Neutrophil (primary cell): ENCODE results near the gene PTGIS.

Source experiments
- H3K27ac ChIP-seq: fragments of 200-600 bp; sonication (generic); 2 replicates; pipeline ENCODE4 v1.5.1; 2016; ENCODE audit warnings: mild to moderate bottlenecking, moderate library complexity
- H3K27me3 ChIP-seq: fragments of 200-600 bp; sonication (generic); 2 replicates; pipeline ENCODE4 v1.6.0; 2016; ENCODE audit warnings: mild to moderate bottlenecking
- H3K36me3 ChIP-seq: fragments of 200-600 bp; sonication (generic); 2 replicates; pipeline ENCODE4 v1.5.1; 2017
- H3K4me1 ChIP-seq, 2 experiments: fragments of 200-600 bp in 1 of 2; sonication (generic) in 1 of 2; 1 replicate in 1 of 2; 2 replicates in 1 of 2; pipeline versions ENCODE4 v1.5.1 to v1.6.1; 2013 to 2016; ENCODE audit warnings: low read depth in 1 of 2, low read length in 1 of 2, mild to moderate bottlenecking in 1 of 2, moderate library complexity in 1 of 2; ENCODE audit not compliant: control insufficient read depth in 1 of 2, insufficient read depth in 1 of 2
- H3K4me3 ChIP-seq, 2 experiments: fragments of 200-600 bp in 1 of 2; sonication (generic) in 1 of 2; 1 replicate in 1 of 2; 2 replicates in 1 of 2; pipeline ENCODE4 v1.5.1; 2013 to 2016; ENCODE audit warnings: low read depth in 1 of 2, low read length in 1 of 2, mild to moderate bottlenecking in 1 of 2, moderate library complexity in 1 of 2
- H3K9me3 ChIP-seq: fragments of 200-600 bp; sonication (generic); 2 replicates; pipeline ENCODE4 v1.5.1; 2016
- CTCF ChIP-seq: fragments of 200-600 bp; sonication (generic); IDR thresholded peaks from 2 replicates; pipeline ENCODE4 v1.5.1; 2016; ENCODE audit warnings: antibody characterized with exemption

Gene PTGIS

GRCh38 chr20:49560186-49560585 is 7.8 kb downstream of the PTGIS start:
- no peaks in the 10 kb centered on the region for H3K36me3 ChIP-seq
- no peak overlapping the region for H3K4me3 ChIP-seq
- H3K9me3 ChIP-seq, result no peaks in the 10 kb centered on the region
- TF ChIP-seq CTCF, result no peak
- no peaks in the 10 kb centered on the region for H3K4me1 ChIP-seq
- H3K27me3 ChIP-seq, result peaks cover 88% of the 10 kb centered on the region
- no peak overlapping the region for H3K27ac ChIP-seq

- Histone ChIP-seq H3K27me3 (peaks cover 88% of the 10 kb centered on the region), H3K4me3 (no peak overlapping the region), H3K4me1 (no peaks in the 10 kb centered on the region), H3K9me3 (no peaks in the 10 kb centered on the region), H3K27ac (no peak overlapping the region), H3K36me3 (no peaks in the 10 kb centered on the region)
- no peak for TF ChIP-seq CTCF
Measured at GRCh38 chr20:49559411-49560081, 8.4 kb downstream of the PTGIS start.

GRCh38 chr20:49558826-49559225 is 9.1 kb downstream of the PTGIS start:
- TF ChIP-seq CTCF, result no peak
- Histone ChIP-seq H3K4me1 (no peaks in the 10 kb centered on the region), H3K9me3 (no peaks in the 10 kb centered on the region), H3K36me3 (no peaks in the 10 kb centered on the region), H3K27ac (no peak overlapping the region), H3K27me3 (peaks cover 88% of the 10 kb centered on the region), H3K4me3 (no peak overlapping the region)

DNA sequence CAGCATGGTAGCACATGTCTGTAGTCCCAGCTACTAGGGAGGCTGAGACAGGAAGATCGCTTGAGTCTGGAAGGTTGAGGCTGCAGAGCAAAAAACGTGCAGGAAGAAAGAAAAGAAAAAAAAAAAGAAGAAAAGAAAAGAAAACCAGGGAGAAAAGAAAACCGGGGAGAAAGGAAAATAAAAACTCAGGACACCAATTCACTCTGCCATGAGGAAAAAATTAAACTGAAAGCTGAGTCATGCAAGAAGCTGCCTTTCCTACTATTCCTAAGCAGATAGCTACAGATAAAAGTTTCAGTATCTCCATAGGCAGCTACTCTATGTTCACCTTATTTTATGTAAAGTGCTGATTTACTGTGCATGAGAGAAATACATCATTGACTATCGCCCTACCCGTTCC is 10.5 kb downstream of the PTGIS start:
- peaks cover 87% of the 10 kb centered on the region for H3K27me3 ChIP-seq
- H3K9me3 ChIP-seq, result no peaks in the 10 kb centered on the region
- H3K36me3 ChIP-seq, result no peaks in the 10 kb centered on the region
- no peak for TF ChIP-seq CTCF
- H3K4me3 ChIP-seq, result no peak overlapping the region
- H3K4me1 ChIP-seq, result no peaks in the 10 kb centered on the region
- H3K27ac ChIP-seq, result no peak overlapping the region

DNA sequence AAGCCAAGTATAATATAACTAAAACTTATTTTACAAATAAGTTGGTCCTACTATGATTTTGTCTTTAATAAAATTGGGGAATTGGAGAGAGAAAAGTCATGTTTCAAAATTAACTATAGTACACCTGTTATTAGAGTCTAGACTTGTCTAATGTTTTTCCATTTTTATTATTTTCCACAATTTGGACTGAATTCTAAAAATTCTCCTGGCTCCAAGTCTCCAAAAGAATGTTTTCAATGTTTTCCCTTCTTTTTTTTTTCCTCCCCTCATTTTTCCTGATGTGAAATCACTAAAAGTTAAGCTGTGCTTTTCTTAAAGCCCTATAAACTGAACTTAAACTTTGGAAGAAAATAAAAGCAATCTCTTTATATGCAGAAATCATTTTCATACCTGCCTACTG is 11.3 kb downstream of the PTGIS start:
- Histone ChIP-seq H3K9me3 (no peaks in the 10 kb centered on the region), H3K36me3 (no peaks in the 10 kb centered on the region), H3K4me1 (no peaks in the 10 kb centered on the region), H3K4me3 (no peak overlapping the region), H3K27me3 (peaks cover 93% of the 10 kb centered on the region), H3K27ac (no peak overlapping the region)
- TF ChIP-seq CTCF, result no peak
